ENCODE results near the gene ZNF846.

DNA sequence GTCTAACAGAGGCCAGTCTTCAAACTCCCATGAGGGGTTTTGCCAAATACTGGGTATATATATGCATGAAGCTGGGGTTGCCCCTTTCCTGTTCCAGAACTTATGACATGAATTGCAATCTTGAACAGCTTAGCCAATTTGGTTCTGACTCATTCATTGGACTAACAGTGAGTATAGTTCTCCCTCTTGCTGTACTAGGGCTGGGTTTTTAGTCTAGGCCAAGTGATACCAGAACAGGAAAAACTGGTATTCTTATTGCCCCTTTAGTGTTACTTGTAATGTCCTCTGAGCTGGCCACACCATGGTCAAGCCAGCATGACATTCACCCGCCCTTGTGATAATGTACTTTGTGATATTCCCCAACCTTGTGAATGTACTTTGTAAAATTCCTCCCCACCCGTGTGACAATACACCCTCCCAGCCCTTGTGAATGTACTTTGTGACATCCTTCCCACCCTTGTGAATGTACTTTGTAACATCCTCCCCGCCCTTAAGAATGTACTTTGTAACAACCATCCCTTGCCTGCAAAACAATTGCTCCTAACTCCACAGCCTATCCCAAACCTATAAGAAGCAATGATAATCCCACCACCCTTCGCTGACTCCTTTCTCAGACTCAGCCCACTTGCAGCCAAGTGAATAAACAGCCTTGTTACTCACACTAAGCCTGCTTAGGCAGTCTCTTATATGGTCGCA, 26.9 kb downstream of the ZNF846 start:
- TF ChIP-seq, protein P1, sequence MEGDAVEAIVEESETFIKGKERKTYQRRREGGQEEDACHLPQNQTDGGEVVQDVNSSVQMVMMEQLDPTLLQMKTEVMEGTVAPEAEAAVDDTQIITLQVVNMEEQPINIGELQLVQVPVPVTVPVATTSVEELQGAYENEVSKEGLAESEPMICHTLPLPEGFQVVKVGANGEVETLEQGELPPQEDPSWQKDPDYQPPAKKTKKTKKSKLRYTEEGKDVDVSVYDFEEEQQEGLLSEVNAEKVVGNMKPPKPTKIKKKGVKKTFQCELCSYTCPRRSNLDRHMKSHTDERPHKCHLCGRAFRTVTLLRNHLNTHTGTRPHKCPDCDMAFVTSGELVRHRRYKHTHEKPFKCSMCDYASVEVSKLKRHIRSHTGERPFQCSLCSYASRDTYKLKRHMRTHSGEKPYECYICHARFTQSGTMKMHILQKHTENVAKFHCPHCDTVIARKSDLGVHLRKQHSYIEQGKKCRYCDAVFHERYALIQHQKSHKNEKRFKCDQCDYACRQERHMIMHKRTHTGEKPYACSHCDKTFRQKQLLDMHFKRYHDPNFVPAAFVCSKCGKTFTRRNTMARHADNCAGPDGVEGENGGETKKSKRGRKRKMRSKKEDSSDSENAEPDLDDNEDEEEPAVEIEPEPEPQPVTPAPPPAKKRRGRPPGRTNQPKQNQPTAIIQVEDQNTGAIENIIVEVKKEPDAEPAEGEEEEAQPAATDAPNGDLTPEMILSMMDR (IDR thresholded peaks at IDR 0.05 in 2 of 3, conservative IDR thresholded peaks at IDR 0.05 in 1 of 3; ENCODE audit: borderline replicate concordance in 1 of 3, insufficient read depth in 1 of 3, low read depth in 2 of 3, low read length in 2 of 3), result no peak
- TF ChIP-seq POLR2A (IDR thresholded peaks at IDR 0.05; ENCODE audit: borderline replicate concordance, extremely low read depth, insufficient read depth, insufficient read length), result no peak
- TF ChIP-seq, protein P2, sequence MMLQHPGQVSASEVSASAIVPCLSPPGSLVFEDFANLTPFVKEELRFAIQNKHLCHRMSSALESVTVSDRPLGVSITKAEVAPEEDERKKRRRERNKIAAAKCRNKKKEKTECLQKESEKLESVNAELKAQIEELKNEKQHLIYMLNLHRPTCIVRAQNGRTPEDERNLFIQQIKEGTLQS (IDR thresholded peaks at IDR 0.05), result no peak
- no peak for TF ChIP-seq POLR2AphosphoS5 (IDR thresholded peaks at IDR 0.05; ENCODE audit: low read depth, low read length)
- no peak for TF ChIP-seq SP1 (IDR thresholded peaks at IDR 0.05; ENCODE audit: low read depth)
- TF ChIP-seq TCF7L2 (IDR thresholded peaks at IDR 0.05; ENCODE audit: borderline replicate concordance, extremely low read depth, insufficient read depth, insufficient read length), result no peak
- no peak for TF ChIP-seq EZH2 (IDR thresholded peaks at IDR 0.05)
- no peak for TF ChIP-seq SIN3A (IDR thresholded peaks at IDR 0.05; ENCODE audit: low read depth)
- TF ChIP-seq CEBPB (IDR thresholded peaks at IDR 0.05; ENCODE audit: low read depth), result no peak
- TF ChIP-seq EZH2phosphoT487 (IDR thresholded peaks at IDR 0.05; ENCODE audit: borderline replicate concordance), result no peak
- no peak for TF ChIP-seq JUND (IDR thresholded peaks at IDR 0.05)

Data from HCT116 (cell line).